Measurements from ENCODE around the gene EGF. TPM values are rescaled to one million over a fixed set of nuclear protein-coding genes. Genes with fewer than 3 reads are reported as not detected.
"Not testable (repeated sequence)": the region's sequence is repeated elsewhere in the genome, so short reads cannot be mapped to it uniquely, and the experiment has no call there.

Gene EGF
- total RNA-seq, 2 donors from 2014 or later: 2.1 to 3.9 TPM

DNA sequence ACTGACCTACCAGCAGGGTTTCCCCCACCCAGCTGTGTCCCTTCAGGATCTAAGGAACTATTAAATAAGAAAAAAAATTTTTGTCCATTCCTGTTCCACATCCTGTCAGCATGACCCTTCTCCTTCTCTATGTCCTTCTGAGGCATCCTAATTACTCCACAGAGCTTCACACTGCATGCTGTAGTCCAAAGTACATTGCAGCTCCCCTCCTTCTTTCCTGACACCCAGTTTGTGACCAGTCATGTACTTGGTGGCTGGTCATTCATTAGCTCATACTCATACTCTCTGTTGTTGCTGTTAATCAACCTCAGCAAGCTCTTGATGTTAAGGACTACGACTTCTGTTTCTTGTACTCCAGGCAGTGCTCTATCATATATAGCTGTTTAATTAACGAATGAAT, 2.4 kb upstream of the EGF start:
- intact Hi-C loops (cut with DNase I, micrococcal nuclease): no loop called here
- ATAC-seq: peak; percentile 37
- no peak for DNase-seq

DNA sequence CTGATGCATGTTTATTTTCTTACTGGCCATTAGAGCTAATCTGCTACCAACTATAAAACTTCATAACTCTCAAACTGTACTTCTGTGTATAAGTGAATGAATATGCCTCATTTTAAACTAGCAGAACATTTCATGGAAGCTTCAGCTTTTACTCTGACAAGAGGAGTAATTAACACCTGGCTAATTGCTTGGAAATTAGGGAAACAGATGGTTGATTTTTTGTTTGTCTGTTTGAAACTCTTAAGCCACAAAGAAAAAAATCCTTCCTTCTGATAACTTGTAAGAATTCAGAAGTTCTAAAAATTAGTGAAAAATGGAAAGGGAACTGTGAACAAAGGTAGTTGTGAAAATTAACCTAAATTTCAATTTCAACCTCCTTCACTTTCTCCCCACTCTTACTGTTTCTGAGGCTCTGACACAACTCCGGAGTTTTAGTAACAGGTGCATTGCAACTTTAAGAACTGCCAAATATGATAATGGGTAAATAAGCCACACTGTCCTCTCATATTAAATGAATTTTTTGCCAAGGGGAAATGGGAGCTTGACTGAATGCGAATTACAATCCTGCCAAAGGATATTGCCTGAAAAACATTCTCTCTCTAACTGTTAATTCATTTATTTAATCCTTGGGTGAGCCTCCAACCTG, 1.0 kb downstream of the EGF start:
- DNase-seq: no peak
- intact Hi-C loops (cut with DNase I, micrococcal nuclease): no loop called here
- ATAC-seq: peak; percentile 17

DNA sequence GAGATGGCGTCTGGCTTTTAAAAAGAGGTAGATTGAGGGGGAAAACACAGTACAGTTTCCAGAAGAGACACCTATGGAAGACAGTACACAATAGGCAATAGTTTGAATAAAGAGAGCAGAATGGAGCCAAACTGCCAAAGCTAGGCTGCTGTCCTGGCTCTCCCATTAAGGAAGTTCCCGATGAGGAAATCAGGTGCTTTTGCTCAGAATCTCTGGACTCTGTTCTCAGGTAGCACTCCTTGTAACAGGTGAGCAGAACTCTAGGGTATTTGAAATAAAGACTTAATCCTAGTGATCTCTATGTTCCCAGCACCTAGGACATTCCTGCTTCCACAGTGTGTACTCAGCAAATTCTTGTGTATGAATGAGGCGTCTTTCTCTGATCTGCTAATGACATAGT, 1.6 kb downstream of the EGF start:
- DNase-seq (no peak), ATAC-seq (peak; percentile 87)
- intact Hi-C loops (cut with DNase I, micrococcal nuclease): no loop called here

DNA sequence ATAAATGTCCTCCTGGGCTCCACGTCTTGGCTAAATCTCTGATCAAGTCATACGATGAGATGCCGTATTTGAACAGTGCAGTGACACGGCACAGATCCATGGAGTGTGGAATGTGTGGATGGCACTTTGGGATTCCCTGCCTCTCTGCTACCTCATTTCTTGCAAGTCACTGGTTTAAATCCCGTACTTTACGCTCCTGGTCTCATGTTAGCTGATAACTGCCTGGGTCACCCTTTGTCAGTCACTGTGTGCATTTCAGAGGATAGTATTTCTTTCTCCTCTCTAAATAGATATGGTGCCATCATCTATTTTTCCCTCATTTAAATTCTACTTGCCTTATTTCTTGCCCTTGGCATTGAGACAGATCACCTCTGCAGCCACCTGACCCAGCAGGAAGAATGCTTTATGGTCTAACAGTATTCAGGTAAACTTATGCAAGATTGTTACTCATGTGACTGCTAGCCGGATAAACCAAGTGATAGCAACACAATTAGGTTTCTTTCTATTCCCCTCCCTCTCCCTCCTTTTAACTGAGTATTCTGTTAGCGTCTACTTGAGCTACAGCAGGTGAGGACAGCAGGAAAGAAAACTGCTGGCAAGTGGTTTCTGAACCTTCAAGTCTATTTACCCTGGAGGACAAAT, 2.8 kb downstream of the EGF start:
- no peak for DNase-seq
- peak; percentile 61 for ATAC-seq
- intact Hi-C loops (cut with DNase I, micrococcal nuclease): no loop called here

DNA sequence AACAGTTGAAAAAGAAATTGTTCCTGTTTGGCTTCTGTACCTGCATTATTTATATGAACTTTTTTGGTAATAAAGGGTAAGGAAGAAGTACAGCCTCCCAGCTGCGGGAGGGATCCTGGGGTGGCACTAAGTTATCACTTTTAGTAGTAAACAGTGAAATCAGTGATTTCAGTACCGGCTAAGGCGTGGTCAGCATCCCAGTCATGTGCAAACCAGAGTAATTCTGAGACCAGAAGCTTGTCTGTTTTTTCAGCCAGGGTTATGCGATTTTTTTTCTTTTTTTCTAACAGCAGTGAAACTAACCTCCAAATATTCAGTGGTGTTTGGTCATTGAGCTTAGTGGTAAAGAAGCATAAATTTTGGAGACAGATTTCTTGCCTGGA, 3.3 kb downstream of the EGF start:
- ATAC-seq (no peak), DNase-seq (no peak)
- intact Hi-C loops (cut with DNase I, micrococcal nuclease): no loop called here

DNA sequence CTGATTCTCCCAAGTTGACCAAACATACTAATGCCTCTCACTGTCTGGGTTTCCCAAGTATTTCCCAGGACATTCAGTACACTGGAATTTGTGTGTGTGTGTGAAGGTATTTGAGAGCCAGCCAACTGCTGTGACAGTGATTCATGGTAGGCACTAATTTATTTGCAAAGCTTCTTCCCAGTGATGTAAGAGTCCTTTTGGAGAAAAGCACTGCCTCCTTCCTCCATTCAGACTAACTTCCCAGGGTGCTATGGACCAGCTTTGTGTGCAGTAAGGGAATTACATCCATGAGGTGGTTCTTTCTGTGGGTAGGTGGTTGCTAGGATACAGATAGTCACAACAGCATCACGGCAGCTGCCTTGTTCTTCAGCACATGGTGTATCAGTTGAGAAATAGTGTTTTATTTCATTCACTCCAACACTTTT, 8.7 kb downstream of the EGF start:
- intact Hi-C loops (cut with DNase I, micrococcal nuclease): no loop called here
- no peak for ATAC-seq
- no peak for DNase-seq

DNA sequence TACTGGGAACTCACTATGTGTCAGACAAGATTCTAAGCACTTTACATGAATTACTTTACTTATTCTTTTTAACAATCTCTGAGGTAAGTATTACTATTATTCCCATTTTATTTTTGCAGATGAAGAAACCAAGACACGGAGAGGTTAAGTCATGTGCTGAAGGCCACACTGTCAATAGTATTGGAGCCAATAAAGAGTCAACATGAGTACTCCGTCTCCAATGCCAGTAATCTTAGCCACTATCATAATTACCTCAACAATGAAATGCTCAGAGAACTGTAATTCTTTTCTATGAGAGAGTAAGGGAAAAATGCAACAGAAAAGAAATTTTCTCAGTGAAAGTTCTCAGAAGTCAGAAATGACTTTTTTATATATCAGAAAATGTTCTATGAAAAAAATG, 12.7 kb downstream of the EGF start:
- intact Hi-C loops (cut with DNase I, micrococcal nuclease): no loop called here
- DNase-seq (no peak), ATAC-seq (no peak)

DNA sequence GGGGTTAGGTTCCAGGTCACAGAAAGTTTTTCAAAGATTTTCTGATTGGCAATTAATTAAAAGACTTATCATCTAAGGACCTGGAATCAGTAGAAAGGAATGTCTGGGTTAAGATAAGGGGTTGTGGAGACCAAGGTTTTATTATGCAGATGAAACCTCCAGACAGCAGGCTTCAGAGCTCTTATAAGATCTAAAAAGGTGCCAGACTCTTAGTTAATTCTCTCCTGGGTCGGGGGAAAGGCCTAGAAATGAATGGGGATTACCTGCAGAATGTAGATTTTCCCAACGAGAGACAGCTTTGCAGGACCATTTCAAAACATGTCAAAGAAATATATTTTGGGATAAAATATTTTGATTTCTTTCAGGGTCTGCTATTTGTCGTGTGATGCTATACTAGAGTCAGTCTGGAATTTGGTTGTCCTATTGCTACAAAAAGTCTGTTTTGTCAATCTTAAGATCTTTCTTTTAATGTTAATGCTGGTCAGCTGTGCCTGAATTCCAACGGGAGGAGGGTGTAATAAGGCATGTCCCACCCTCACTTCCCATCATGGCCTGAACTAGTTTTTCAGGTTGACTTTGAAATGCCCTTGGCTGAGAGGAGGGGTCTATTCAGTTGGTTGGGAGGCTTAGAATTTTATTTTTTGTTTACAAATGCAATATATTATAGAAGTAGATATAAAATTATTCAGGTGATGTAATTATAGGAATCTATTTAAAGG, 15.8 kb downstream of the EGF start:
- ATAC-seq: no peak
- no peak for DNase-seq
- intact Hi-C loops (cut with DNase I, micrococcal nuclease): no loop called here

DNA sequence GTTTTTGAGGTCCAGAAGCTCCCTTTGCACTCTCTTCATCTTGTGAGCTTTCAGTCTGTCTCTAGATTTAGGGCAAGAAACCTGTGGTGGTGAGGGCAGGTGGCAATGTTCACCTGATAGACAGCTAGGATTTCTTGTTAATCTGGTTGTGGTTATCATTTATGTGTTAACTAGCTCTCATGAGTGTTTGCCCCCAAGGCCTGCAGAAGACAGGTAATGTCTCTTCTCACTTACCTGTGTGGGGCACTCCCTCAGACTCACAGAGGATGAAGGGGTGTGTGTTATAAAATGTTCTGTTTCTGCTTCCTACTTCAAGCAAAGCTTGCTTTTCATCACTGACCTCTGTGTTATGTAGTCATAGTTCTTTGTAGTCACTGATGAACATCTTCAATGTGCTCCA, 17.8 kb downstream of the EGF start:
- intact Hi-C loops (cut with DNase I, micrococcal nuclease): no loop called here
- ATAC-seq (no peak), DNase-seq (no peak)

DNA sequence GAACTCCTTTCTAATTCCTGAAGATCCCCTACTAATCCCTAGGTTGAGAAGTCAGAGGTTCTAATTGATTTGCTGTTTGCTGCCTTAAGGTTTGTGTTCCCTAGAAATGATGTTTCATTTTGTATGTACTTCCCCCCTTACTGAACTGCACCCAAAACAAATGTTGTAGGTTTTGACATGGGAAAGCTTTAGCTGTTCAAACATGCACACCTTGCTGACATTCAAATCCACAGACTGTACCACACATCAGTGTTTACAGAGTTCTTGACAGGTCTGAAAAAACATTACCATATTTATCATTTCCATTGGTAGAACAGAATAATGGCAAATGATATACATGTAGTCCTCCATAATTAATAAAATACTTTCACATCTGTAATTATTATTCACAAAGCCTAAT, 18.2 kb downstream of the EGF start:
- intact Hi-C loops (cut with DNase I, micrococcal nuclease): no loop called here
- ATAC-seq: no peak

DNA sequence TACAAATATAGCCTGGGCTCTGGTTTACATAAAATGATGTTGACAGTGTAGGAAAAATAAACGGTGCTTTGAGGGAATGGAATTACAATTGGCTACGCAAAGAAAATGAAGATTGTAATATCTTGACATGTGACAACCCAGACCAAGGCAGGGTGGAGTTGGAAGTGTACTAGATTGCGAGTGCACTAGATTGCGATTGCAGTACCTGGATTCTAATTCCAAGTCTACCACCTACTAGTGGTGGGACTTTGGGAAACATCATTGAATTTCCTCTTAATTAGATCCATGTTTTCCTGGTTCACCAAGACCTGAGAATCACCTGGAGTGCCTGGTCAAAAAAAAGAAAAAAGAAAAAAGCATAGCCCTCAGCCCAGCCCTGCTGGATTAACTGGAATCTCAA, 18.6 kb downstream of the EGF start:
- DNase-seq (no peak), ATAC-seq (no peak)
- intact Hi-C loops (cut with DNase I, micrococcal nuclease): no loop called here

More for the DNA sequence above, 18.2 kb downstream of the EGF start:
- no peak for DNase-seq

DNA sequence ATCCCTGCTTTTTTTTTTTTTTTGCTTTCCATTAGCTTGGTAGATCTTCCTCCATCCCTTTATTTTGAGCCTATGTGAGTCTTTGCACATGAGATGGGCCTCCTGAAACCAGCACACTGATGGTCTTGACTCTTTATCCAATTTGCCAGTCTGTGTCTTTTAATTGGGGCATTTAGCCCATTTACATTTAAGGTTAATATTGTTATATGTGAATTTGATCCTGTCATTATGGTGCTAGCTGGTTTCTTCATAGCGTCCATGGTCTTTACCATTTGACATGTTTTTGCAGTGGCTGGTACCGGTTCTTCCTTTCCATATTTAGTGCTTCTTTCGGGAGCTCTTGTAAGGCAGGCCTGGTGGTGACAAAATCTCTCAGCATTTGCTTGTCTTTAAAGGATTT, 24.7 kb downstream of the EGF start:
- ATAC-seq; DNase-seq; intact Hi-C loops (cut with DNase I, micrococcal nuclease): not testable (repeated sequence)

DNA sequence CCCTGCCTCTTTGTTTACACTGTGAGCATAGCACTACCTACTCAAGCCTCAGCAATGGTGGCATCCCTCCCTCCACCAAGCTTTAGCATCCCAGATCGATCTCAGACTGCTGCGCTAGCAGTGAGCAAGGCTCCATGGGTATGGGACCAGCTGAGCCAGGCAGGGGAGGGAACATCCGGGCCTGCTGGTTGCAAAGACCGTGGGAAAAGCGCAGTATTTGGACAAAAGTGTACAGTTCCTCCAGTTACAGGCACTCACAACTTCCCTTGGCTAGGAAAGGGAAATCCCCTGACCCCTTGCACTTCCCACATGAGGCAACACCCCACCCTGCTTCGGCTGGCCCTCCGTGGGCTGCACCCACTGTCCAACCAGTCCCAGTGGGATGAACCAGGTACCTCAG, 26.5 kb downstream of the EGF start:
- no peak for ATAC-seq
- DNase-seq: no peak
- intact Hi-C loops (cut with DNase I, micrococcal nuclease): no loop called here

DNA sequence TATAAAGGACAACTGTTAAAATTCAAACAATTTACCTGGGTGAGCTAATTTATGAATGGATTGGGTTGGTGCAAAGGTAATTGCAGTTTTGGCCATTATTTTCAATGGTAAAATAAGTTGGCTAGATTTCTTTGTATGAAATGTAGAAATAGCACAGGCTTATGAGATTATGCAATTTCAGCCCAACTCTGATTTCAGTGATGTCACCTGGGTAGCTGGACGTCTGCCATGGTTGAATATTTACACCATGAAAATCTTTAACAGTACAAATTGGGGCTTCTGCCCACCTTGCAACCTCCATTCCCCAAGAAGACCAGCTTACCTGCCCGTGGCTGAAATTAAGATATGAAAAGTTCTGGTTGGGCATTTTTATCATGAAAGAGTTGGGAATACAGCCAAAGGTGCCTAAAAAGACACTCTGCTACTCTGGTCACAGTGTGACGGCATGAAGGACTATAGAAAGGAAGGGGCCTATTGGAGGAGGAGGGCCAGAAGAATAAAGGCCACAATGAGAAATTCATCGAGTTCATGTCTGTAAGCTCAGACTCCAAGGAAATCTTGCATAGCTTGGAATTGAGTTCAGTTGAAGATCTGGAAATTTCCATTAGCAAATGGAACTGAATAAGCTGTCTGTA, 29.7 kb downstream of the EGF start:
- intact Hi-C loops (cut with DNase I, micrococcal nuclease): no loop called here
- DNase-seq: no peak
- ATAC-seq: no peak

DNA sequence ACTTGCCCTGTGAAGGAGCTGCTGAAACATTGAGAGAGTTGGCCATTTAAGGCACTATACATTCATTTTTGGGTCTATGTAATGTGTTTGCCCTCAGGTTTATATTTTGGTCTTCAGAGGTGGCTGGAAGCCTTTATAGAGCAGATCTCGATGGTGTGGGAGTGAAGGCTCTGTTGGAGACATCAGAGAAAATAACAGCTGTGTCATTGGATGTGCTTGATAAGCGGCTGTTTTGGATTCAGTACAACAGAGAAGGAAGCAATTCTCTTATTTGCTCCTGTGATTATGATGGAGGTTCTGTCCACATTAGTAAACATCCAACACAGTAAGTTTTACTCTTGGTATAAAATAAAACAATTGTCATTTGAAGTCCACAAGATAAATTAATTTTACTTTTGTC, 31.1 kb downstream of the EGF start:
- ATAC-seq (no peak), DNase-seq (no peak)
- intact Hi-C loops (cut with DNase I, micrococcal nuclease): no loop called here

DNA sequence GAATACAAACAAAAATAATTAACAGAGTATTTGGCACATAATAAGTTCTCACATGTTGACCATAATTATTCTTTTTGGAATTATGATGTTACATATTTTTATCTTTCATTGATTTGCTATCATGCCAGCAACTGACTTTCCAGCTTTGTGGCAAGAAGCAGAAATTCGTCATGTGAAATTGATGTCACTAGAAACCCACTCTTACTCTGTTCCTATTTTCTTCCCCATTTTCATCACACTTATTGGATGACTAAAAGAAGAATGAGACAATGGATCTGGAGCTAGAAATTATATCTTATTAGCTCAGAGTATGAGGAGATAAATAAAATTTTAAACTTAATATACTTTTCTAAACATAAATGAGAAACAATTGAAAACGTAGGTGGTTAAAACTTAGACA, 31.9 kb downstream of the EGF start:
- ATAC-seq (no peak), DNase-seq (no peak)
- intact Hi-C loops (cut with DNase I, micrococcal nuclease): no loop called here

DNA sequence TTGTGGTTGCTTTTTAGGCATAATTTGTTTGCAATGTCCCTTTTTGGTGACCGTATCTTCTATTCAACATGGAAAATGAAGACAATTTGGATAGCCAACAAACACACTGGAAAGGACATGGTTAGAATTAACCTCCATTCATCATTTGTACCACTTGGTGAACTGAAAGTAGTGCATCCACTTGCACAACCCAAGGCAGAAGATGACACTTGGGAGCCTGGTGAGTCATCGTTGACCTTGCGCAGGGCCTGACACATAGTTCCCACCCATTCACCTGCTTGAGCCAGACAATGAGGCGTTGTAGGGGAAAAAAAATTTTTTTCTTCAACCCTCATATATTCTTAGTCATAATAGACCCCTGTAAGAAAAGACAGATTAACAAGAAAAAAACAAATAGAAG, 32.4 kb downstream of the EGF start:
- intact Hi-C loops (cut with DNase I, micrococcal nuclease): no loop called here
- no peak for ATAC-seq
- no peak for DNase-seq

DNA sequence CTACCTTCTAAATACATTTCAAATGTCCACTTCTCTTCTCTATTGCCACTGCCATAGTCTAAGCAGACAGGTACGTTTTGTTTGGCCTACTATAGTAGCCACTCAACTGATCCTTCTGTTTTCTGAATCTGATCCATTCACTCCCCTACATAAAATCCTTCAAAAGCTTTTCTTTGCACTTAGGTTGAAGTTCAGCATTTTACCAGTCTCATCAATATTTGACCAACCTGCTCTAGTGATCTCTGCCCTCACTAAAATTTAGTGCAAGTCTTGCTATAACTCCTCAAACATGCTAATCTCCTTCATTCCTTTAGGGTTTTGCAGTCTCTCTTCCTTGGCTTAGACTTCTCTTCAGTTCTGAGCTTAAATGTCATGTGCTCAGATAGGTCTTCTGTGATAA, 33.4 kb downstream of the EGF start:
- DNase-seq: no peak
- ATAC-seq: no peak
- intact Hi-C loops (cut with DNase I, micrococcal nuclease): no loop called here

DNA sequence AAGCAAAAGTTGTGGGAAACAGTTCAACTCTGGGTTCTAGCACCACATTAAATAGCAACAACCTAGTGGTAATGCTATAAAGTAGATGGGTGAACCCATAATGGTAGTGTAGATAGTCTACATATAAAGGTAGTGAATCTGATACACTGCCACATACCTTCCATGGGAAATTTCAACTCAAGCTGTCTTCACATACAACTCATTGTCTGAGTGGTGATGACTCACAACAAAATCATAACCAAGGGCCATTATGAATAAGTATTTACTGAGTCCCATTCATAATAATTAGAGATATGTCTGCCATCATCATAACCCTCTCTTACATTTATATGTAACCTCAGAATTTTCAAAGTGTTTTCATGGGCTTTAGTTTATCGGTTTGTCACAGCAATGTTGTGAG, 34.8 kb downstream of the EGF start:
- DNase-seq (no peak), ATAC-seq (no peak)
- intact Hi-C loops (cut with DNase I, micrococcal nuclease): no loop called here

DNA sequence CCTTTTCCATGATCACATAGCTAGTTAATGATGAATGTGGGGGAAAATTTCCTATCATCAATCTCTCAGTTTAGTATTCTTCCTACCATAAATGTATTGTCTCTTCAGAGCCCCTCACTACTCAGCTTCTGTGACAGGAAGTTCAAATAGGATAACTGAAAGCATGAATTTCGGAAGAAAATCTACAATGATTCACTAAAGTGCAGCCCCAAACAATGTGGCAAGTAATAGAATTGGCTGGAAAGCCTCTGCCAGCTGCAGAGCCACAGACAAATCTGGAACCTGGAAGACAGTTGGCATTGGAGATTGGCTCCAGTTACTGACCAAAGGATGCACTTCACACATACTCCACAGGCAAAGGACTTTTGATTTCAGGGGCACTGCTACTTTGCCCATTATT, 35.2 kb downstream of the EGF start:
- intact Hi-C loops (cut with DNase I, micrococcal nuclease): no loop called here
- no peak for ATAC-seq
- no peak for DNase-seq
